Measurements from ENCODE around the gene CRB1. TPM values are rescaled to one million over a fixed set of nuclear protein-coding genes. Genes with fewer than 3 reads are reported as not detected.

Gene CRB1
- total and polyA plus RNA-seq, 2 of the 8 experiments (the other 6 are each of a cell fraction or from before 2014, with no cell fraction given) = 0.03 TPM; not detected in 1

DNA sequence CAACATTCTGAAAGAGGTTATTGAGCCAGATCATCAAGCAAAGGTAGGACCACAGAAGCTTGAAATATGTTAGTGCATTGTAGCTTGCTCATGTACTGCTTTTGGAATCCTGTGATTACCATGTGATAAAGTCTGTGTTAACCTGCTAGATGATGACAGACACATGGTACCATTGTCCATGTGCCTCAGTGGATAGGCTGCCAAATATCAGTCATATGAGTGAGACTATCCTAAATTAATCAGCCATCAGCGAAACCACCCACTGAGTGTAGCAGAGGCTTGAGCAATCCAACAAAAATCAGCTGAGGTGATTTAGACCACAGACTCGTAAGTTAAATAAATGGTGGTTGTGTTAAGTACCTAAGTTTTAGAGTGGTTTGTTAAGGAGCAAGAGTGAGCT lies 32.7 kb upstream of the CRB1 start:
- Histone ChIP-seq H3K4ac (replicated peaks; ENCODE audit: insufficient read length, low read depth, low read length) (no peak overlapping the region), H3K79me2 (ENCODE audit: control insufficient read depth in 1 of 2, insufficient read depth in 2 of 2, low read length in 2 of 2) (no peaks in the 10 kb centered on the region), H2BK5ac (ENCODE audit: low read depth, low read length) (no peak overlapping the region), H2BK120ac (replicated peaks; ENCODE audit: low read depth, low read length) (no peak overlapping the region), H3K4me1 (replicated peaks in 1 of 4; ENCODE audit: control insufficient read depth in 3 of 4, insufficient read depth in 4 of 4, low read length in 3 of 4) (no peaks in the 10 kb centered on the region), H2BK12ac (ENCODE audit: low read depth, low read length) (no peak overlapping the region), H3K79me1 (ENCODE audit: low read depth, low read length) (no peaks in the 10 kb centered on the region), H2BK20ac (ENCODE audit: low read length) (no peak overlapping the region), H3K14ac (ENCODE audit: insufficient read length) (no peak overlapping the region), H3K36me3 (ENCODE audit: control insufficient read depth in 2 of 4, insufficient read depth in 4 of 4, low read length in 3 of 4) (no peaks in the 10 kb centered on the region), H3K4me2 (ENCODE audit: insufficient read depth in 1 of 2, low read depth in 2 of 2, low read length in 2 of 2) (no peak overlapping the region), H4K8ac (ENCODE audit: extremely low read depth, insufficient read depth, low read length) (no peak overlapping the region), H3K9me3 (ENCODE audit: insufficient read depth in 2 of 2, low read depth in 1 of 2, low read length in 1 of 2) (no peaks in the 10 kb centered on the region), H3K27ac (ENCODE audit: low read depth, low read length) (no peak overlapping the region), H3K9ac (replicated peaks in 1 of 4; ENCODE audit: extremely low read depth in 1 of 4, low read depth in 3 of 4, low read length in 3 of 4) (no peak overlapping the region), H3K56ac (replicated peaks; ENCODE audit: insufficient read length, low read depth, low read length) (no peak overlapping the region), H3K27me3 (replicated peaks in 1 of 4; ENCODE audit: control insufficient read depth in 3 of 4, extremely low read depth in 1 of 4, insufficient read depth in 3 of 4, low read length in 3 of 4) (no peaks in the 10 kb centered on the region), H4K5ac (ENCODE audit: insufficient read length, low read depth, low read length) (no peak overlapping the region), H4K91ac (replicated peaks; ENCODE audit: insufficient read length, low read length) (no peak overlapping the region), H3K18ac (ENCODE audit: extremely low read depth, low read length) (no peak overlapping the region), H2BK15ac (ENCODE audit: low read length) (no peak overlapping the region), H3K4me3 (ENCODE audit: extremely low read depth in 1 of 4, insufficient read depth in 2 of 4, low read depth in 3 of 4, low read length in 4 of 4) (no peak overlapping the region), H3K23me2 (ENCODE audit: low read depth, low read length) (no peaks in the 10 kb centered on the region), H4K20me1 (replicated peaks in 1 of 2; ENCODE audit: control insufficient read depth in 1 of 2, insufficient read depth in 2 of 2, low read length in 2 of 2) (no peaks in the 10 kb centered on the region), H3K23ac (ENCODE audit: insufficient read length) (no peak overlapping the region), H2AK5ac (ENCODE audit: low read depth, low read length) (no peak overlapping the region), H2AFZ (ENCODE audit: low read length) (no peak overlapping the region)
- no peak for TF ChIP-seq RFX5 (IDR thresholded peaks at IDR 0.05; ENCODE audit: borderline replicate concordance, low read depth, low read length)
- CTCF ChIA-PET (ENCODE audit: partially characterized antibody) = interaction anchor here (0.6 to 1.4 kb wide), 3 partner anchors 49 to 121 kb away, joined by 3 to 5 read pairs (median 3); no protein-coding TSS in a partner anchor
- 87% methylated on average over 2 of the region's 2 CpGs; no CpG with 5 or more reads in 1 of the 2 experiments for WGBS, 2 experiments (ENCODE audit: extremely low coverage in 1 of 2, insufficient coverage in 1 of 2, insufficient read length in 1 of 2, insufficient replicate concordance in 2 of 2, low coverage in 1 of 2, low lambda C conversion rate in 2 of 2, missing lambda C conversion rate in 1 of 2)
- FAIRE-seq = no peak
- DNase-seq (ENCODE audit: low read depth in 1 of 2, low spot score in 2 of 2) = no peak
- POLR2A ChIA-PET (ENCODE audit: partially characterized antibody) = no interaction called here
